PC-9 (cell line): ENCODE results near the gene PLK1.

Experiments used
- EZH2 ChIP-seq: fragments of 200-600 bp; sonication (generic); IDR thresholded peaks from 2 replicates; pipeline ENCODE4 v1.8.0; 2017; ENCODE audit warnings: antibody characterized with exemption, low read depth
- TF ChIP-seq, protein P1 (sequence below): fragments of 200-600 bp; sonication (generic); conservative IDR thresholded peaks from 2 replicates; pipeline ENCODE4 v1.6.1; 2017; ENCODE audit warnings: mixed run types, antibody characterized with exemption, mild to moderate bottlenecking, moderate library complexity

- TF ChIP-seq, protein P1, sequence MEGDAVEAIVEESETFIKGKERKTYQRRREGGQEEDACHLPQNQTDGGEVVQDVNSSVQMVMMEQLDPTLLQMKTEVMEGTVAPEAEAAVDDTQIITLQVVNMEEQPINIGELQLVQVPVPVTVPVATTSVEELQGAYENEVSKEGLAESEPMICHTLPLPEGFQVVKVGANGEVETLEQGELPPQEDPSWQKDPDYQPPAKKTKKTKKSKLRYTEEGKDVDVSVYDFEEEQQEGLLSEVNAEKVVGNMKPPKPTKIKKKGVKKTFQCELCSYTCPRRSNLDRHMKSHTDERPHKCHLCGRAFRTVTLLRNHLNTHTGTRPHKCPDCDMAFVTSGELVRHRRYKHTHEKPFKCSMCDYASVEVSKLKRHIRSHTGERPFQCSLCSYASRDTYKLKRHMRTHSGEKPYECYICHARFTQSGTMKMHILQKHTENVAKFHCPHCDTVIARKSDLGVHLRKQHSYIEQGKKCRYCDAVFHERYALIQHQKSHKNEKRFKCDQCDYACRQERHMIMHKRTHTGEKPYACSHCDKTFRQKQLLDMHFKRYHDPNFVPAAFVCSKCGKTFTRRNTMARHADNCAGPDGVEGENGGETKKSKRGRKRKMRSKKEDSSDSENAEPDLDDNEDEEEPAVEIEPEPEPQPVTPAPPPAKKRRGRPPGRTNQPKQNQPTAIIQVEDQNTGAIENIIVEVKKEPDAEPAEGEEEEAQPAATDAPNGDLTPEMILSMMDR = no peak
- TF ChIP-seq EZH2 = no peak
Observed at GRCh38 chr16:23676924-23677480, 1.7 kb upstream of the PLK1 start.
